SK-N-SH treated with all-trans-retinoic acid at 6 μM for 48 hours (cell line): ENCODE results near the gene CHAC1.

Source experiments
- ARNTL ChIP-seq: fragments of 450-650 bp; formaldehyde crosslinking; IDR thresholded peaks from 2 replicates; pipeline ENCODE4 v1.5.0; 2020; ENCODE audit warnings: low read depth, mild to moderate bottlenecking, moderate library complexity, borderline replicate concordance
- TF ChIP-seq, protein P1 (sequence below): fragments of 250-450 bp; sonication (Bioruptor Pico); IDR thresholded peaks from 2 replicates; pipeline ENCODE4 v1.5.1; 2021; ENCODE audit warnings: mild to moderate bottlenecking, moderate library complexity

DNA sequence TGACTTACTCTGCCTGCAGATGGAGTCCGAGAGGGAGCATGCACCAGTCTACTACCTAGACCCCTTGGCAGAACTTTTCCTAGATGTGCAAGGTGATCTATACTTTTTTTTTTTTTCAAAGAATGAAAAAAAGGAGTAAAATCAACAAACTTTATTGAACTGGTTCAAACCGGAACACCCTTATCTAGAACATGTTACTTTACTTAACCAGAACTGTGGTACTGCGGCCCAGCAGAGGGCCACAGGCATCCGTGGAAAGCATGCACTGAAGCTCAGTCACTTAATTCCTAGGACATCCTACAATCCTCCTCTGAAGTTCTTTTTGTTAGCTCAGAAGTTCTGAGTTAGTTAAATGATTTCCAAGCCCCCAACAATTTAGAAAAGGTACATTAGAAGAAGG, 21.6 kb downstream of the CHAC1 start:
- TF ChIP-seq ARNTL (CRISPR knock-in tag) = no peak
- TF ChIP-seq, protein P1, sequence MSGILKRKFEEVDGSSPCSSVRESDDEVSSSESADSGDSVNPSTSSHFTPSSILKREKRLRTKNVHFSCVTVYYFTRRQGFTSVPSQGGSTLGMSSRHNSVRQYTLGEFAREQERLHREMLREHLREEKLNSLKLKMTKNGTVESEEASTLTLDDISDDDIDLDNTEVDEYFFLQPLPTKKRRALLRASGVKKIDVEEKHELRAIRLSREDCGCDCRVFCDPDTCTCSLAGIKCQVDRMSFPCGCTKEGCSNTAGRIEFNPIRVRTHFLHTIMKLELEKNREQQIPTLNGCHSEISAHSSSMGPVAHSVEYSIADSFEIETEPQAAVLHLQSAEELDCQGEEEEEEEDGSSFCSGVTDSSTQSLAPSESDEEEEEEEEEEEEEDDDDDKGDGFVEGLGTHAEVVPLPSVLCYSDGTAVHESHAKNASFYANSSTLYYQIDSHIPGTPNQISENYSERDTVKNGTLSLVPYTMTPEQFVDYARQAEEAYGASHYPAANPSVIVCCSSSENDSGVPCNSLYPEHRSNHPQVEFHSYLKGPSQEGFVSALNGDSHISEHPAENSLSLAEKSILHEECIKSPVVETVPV = no peak
